Heart left ventricle (tissue), 16 donors: ENCODE measurements around the gene KCNMA1. TPM values are rescaled to one million over a fixed set of nuclear protein-coding genes. Genes with fewer than 3 reads are reported as not detected.
A peak's percentile ranks its signal among the peaks of the same experiment; 100 is the strongest.

ENCODE experiments used
- ATAC-seq, 4 donors: fragments of 200-7000 bp; cut with Tn5 transposase; one replicate each; pipeline ENCODE4 v1.9.1; 2020 to 2022; ENCODE audit warnings: moderate library complexity in 4 of 4, mild to moderate bottlenecking in 3 of 4, moderate number of reproducible peaks in 1 of 4
- DNase-seq, 5 donors: peaks; one replicate each; pipeline ENCODE4 v3.0.0-alpha.2; 2020
- H3K27ac ChIP-seq, 12 donors: fragments of 200-600 bp; sonication (generic) in 4 of 12; one replicate each; pipeline versions ENCODE4 v1.5.0 to v1.8.0; 2016 to 2022; ENCODE audit warnings: mild to moderate bottlenecking in 2 of 12
- H3K27me3 ChIP-seq, 9 donors: fragments of 200-600 bp; sonication (generic) in 2 of 9; one replicate each; pipeline versions ENCODE4 v1.5.1 to v1.8.0; 2016 to 2022; ENCODE audit warnings: mild to moderate bottlenecking in 3 of 9
- H3K36me3 ChIP-seq, 9 donors: fragments of 200-600 bp; sonication (generic) in 2 of 9; one replicate each; pipeline versions ENCODE4 v1.5.0 to v1.8.0; 2018 to 2022; ENCODE audit warnings: mild to moderate bottlenecking in 2 of 9
- H3K4me1 ChIP-seq, 12 donors: fragments of 200-600 bp; sonication (generic) in 4 of 12; one replicate each; pipeline versions ENCODE4 v1.5.0 to v1.8.0; 2016 to 2022; ENCODE audit warnings: mild to moderate bottlenecking in 3 of 12
- H3K4me3 ChIP-seq, 12 donors: fragments of 200-600 bp; sonication (generic) in 4 of 12; one replicate each; pipeline versions ENCODE4 v1.5.0 to v1.8.0; 2017 to 2022; ENCODE audit warnings: mild to moderate bottlenecking in 9 of 12, moderate library complexity in 4 of 12
- H3K9me3 ChIP-seq, 12 donors: fragments of 200-600 bp; sonication (generic) in 4 of 12; one replicate each; pipeline versions ENCODE4 v1.5.0 to v1.8.0; 2016 to 2022; ENCODE audit warnings: mild to moderate bottlenecking in 1 of 12
- POLR2A ChIP-seq, 2 donors: fragments of 450-650 bp; IDR thresholded peaks; one replicate each; pipeline ENCODE4 v1.6.1; 2017; ENCODE audit warnings: antibody characterized with exemption in 2 of 2, mild to moderate bottlenecking in 2 of 2, moderate library complexity in 2 of 2
- WGBS, 4 donors: extraction: QIAGEN DNeasy Blood & Tissue Kit in 2 of 4; methylation state at CpG; one replicate each; pipeline versions ENCODE4 v1.1.5 to v1.1.7; 2013 to 2018; 5-methylcytosine and 5-hydroxymethylcytosine counted together
- intact Hi-C, 10 donors: fragments of 100-400 bp; cut with DNase I; formaldehyde crosslinking; loops; one replicate each; pipeline versions ENCODE4 v1.11.1 to v1.14.2; 2022
- polyA plus RNA-seq, 2 donors: library from polyadenylated mRNA; stranded (reverse); fragments of 200-250 nt; gene quantifications; one replicate each; pipeline ENCODE4 v1.2.3, GENCODE V29; 2013
- total RNA-seq, 9 donors: library from RNA; depleted of rRNA in 2 of 9; stranded (reverse); fragments of >200 nt in 2 of 9; fragmentation: NEBNext Ultra II Directional in 3 of 9; extraction: Animal tissue kit (Norgen Biotek cat#: 25700) in 3 of 9; gene quantifications; one replicate each; pipeline versions ENCODE4 v1.1.0 to v1.2.4, GENCODE V29; 2016 to 2023
- TF ChIP-seq, protein P1 (sequence below), 12 donors: fragments of 200-600 bp; sonication (generic) in 4 of 12; IDR thresholded peaks; one replicate each; pipeline versions ENCODE4 v1.5.0 to v1.8.0; 2018 to 2022; ENCODE audit warnings: antibody characterized with exemption in 12 of 12, mild to moderate bottlenecking in 5 of 12
- donor health status: ischemic (EF 13 %, LVEDD 7.1; RV severe dilation, severe dysfunction).
- donor health status: healthy with polysubstance abuse.
- donor health status: DM: no; HTN: yes; CAD: no.
- donor health status: DM: no; HTN: no; CAD: no.
- donor health status: ischemic (EF 25% LVEDD 6.9; RV normal size, moderate dysfunction).
- donor health status: ischemic (EF 25% LVEDD 5.7; RV mildly dilated, moderate dysfunction).
- donor health status: healthy.
- donor health status: DM: yes; HTN: yes; CAD: no.
- donor health status: ischemic (EF 35%, LVEDD 5.7; RV mildly dilated, moderate dysfunction).
- donor health status: nonischemic (EF 11% LVEDD 7.7; RV severe dilation, severe dysfunction).
- donor health status: DM: yes; HTN: yes; CAD: no.
- donor health status: PGD.
- donor health status: ischemic (EF 29% LVEDD 5.4; RV normal size, mild dysfunction).
- donor health status: nonischemic (EF 23%, LVEDD 6.1; RV moderate dilation, normal function).

KCNMA1 gene
- total and polyA plus RNA-seq, 11 donors = 0.39 to 8.7 (median 1.7) TPM

DNA sequence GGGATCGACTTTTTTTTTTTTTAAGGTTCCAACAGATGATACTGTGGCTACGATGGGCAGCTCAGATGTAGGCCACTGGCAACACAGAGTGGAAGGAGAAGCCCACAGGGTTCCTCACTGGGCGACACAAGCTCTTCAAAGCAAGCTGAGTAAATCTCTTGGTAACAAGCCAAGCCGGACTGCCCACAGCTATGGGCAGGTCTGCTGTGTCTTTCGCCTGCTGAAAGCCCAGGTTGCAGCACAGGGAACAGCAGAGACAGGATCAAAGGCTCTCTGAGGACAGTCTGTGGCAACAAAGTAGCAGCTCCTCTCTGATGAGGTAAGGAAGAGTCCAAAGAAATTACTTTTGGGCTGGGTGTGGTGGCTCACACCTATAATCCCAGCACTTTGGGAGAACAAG is 83.6 kb downstream of the KCNMA1 start:
- Histone ChIP-seq H3K4me1 (peaks cover 0 to 44% (median 0%) of the 10 kb centered on the region in 12 donors), H3K36me3 (no peaks in the 10 kb centered on the region), H3K27ac (peak overlapping the region in 4 of 12 donors; percentile 32 to 89 (median 62)), H3K4me3 (no peak overlapping the region), H3K9me3 (no peaks in the 10 kb centered on the region), H3K27me3 (no peaks in the 10 kb centered on the region)
- no peak for TF ChIP-seq POLR2A (IDR thresholded peaks at IDR 0.05)
- TF ChIP-seq, protein P1, sequence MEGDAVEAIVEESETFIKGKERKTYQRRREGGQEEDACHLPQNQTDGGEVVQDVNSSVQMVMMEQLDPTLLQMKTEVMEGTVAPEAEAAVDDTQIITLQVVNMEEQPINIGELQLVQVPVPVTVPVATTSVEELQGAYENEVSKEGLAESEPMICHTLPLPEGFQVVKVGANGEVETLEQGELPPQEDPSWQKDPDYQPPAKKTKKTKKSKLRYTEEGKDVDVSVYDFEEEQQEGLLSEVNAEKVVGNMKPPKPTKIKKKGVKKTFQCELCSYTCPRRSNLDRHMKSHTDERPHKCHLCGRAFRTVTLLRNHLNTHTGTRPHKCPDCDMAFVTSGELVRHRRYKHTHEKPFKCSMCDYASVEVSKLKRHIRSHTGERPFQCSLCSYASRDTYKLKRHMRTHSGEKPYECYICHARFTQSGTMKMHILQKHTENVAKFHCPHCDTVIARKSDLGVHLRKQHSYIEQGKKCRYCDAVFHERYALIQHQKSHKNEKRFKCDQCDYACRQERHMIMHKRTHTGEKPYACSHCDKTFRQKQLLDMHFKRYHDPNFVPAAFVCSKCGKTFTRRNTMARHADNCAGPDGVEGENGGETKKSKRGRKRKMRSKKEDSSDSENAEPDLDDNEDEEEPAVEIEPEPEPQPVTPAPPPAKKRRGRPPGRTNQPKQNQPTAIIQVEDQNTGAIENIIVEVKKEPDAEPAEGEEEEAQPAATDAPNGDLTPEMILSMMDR (IDR thresholded peaks at IDR 0.05) = no peak
- intact Hi-C loops = no loop called here
- WGBS, 4 donors = 70 to 84% (median 73%) methylated on average over 5 of the region's 5 CpGs
- no peak for DNase-seq
- ATAC-seq = no peak

- Histone ChIP-seq H3K27ac (peak overlapping the region in 3 of 12 donors; percentile 32 to 89 (median 83)), H3K9me3 (no peaks in the 10 kb centered on the region), H3K4me3 (no peak overlapping the region), H3K4me1 (peaks cover 0 to 44% (median 0%) of the 10 kb centered on the region in 12 donors), H3K36me3 (no peaks in the 10 kb centered on the region), H3K27me3 (no peaks in the 10 kb centered on the region)
- DNase-seq (no peak), ATAC-seq (no peak)
- TF ChIP-seq POLR2A (IDR thresholded peaks at IDR 0.05) = no peak
- TF ChIP-seq, protein P1 (IDR thresholded peaks at IDR 0.05) = no peak
- 64 to 86% (median 81%) methylated on average over 3 of the region's 3 CpGs for WGBS, 4 donors
- intact Hi-C loops = no loop called here
Measured at GRCh38 chr10:77553311-77553710, 84.3 kb downstream of the KCNMA1 start.

DNA sequence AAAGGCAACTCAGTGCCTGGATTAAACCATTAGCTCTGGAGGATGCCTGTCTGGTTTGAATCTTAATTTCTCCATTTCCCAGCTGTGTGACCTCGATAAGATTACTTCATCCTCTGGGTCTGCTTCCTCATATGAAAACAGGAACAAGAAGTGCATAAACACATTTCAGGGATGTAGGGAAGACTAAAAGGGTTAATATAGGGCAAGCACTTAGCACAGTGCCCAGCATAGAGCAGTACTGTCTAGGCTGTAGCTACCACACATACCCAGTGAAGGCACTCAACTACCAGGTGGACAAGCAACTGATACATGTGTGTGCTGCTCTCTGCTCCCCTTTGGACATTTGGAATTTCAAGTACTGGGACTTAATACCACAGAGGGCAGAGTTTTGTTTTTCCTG is 85.4 kb downstream of the KCNMA1 start:
- peaks cover 0 to 44% (median 0%) of the 10 kb centered on the region in 12 donors for H3K4me1 ChIP-seq
- H3K27ac ChIP-seq = peak overlapping the region in 3 of 12 donors; percentile 38 to 89 (median 83)
- WGBS, 4 donors = 71 to 79% (median 76%) methylated on average over 1 of the region's 1 CpG
- DNase-seq = no peak
- no peaks in the 10 kb centered on the region for H3K36me3 ChIP-seq
- H3K9me3 ChIP-seq = no peaks in the 10 kb centered on the region
- intact Hi-C loops = no loop called here
- H3K4me3 ChIP-seq = no peak overlapping the region
- ATAC-seq = peak in 3 of 4 donors; percentile 36 to 70 (median 50)
- no peaks in the 10 kb centered on the region for H3K27me3 ChIP-seq
- TF ChIP-seq, protein P1 (IDR thresholded peaks at IDR 0.05) = no peak
- TF ChIP-seq POLR2A (IDR thresholded peaks at IDR 0.05) = no peak

GRCh38 chr10:77550378-77550777 is 87.2 kb downstream of the KCNMA1 start:
- 61 to 73% (median 69%) methylated on average over 10 of the region's 10 CpGs for WGBS, 4 donors
- H3K9me3 ChIP-seq = no peaks in the 10 kb centered on the region
- no peaks in the 10 kb centered on the region for H3K36me3 ChIP-seq
- peak overlapping the region in 1 of 12 donors; percentile 64 for H3K27ac ChIP-seq
- intact Hi-C loops = no loop called here
- TF ChIP-seq, protein P1 (IDR thresholded peaks at IDR 0.05) = no peak
- no peak for TF ChIP-seq POLR2A (IDR thresholded peaks at IDR 0.05)
- no peak overlapping the region for H3K4me3 ChIP-seq
- H3K27me3 ChIP-seq = peaks cover 0 to 3% (median 0%) of the 10 kb centered on the region in 9 donors
- no peak for ATAC-seq
- peaks cover 0 to 36% (median 0%) of the 10 kb centered on the region in 12 donors for H3K4me1 ChIP-seq
- DNase-seq = no peak
